MG63 (cell line): ENCODE results near the gene BOK. TPM values are rescaled to one million over a fixed set of nuclear protein-coding genes. Genes with fewer than 3 reads are reported as not detected.

Experiments
- DNase-seq: peaks from one replicate; pipeline ENCODE4 v3.0.0-alpha.2; 2020
- H3K27me3 ChIP-seq: fragments of 250-450 bp; sonication (Bioruptor Pico); 2 replicates; pipeline ENCODE4 v1.5.1; 2020; ENCODE audit warnings: mild to moderate bottlenecking, moderate library complexity
- H3K36me3 ChIP-seq: fragments of 250-450 bp; sonication (Bioruptor Pico); 2 replicates; pipeline ENCODE4 v1.5.1; 2020; ENCODE audit warnings: mild to moderate bottlenecking, moderate library complexity
- H3K4me3 ChIP-seq: fragments of 250-450 bp; sonication (Bioruptor Pico); 2 replicates; pipeline ENCODE4 v1.5.1; 2020; ENCODE audit warnings: mild to moderate bottlenecking, moderate library complexity
- H3K9me3 ChIP-seq: fragments of 250-450 bp; sonication (Bioruptor Pico); 2 replicates; pipeline ENCODE4 v1.5.1; 2020; ENCODE audit warnings: mild to moderate bottlenecking, moderate library complexity
- total RNA-seq: library from RNA; depleted of rRNA; stranded (reverse); fragments of >200 nt; shearing (Covaris generic); gene quantifications from 2 replicates; pipeline ENCODE4 v1.2.3, GENCODE V29; 2014; ENCODE audit warnings: low replicate concordance

The BOK gene
- total RNA-seq, 1 experiment from 2014 or later: 1.6 TPM

GRCh38 chr2:241599615-241600014 lies 41.1 kb downstream of the BOK start:
- H3K36me3 ChIP-seq: peaks cover 66% of the 10 kb centered on the region
- H3K4me3 ChIP-seq: no peak overlapping the region
- no peaks in the 10 kb centered on the region for H3K9me3 ChIP-seq
- no peak for DNase-seq
- H3K27me3 ChIP-seq: no peaks in the 10 kb centered on the region

- Histone ChIP-seq H3K36me3 (peaks cover 65% of the 10 kb centered on the region), H3K9me3 (no peaks in the 10 kb centered on the region), H3K4me3 (no peak overlapping the region), H3K27me3 (no peaks in the 10 kb centered on the region)
- no peak for DNase-seq
Observed at GRCh38 chr2:241601841-241602240, 43.3 kb downstream of the BOK start.

GRCh38 chr2:241602720-241603119 lies 44.2 kb downstream of the BOK start:
- Histone ChIP-seq H3K36me3 (peaks cover 57% of the 10 kb centered on the region), H3K4me3 (no peak overlapping the region)
- DNase-seq: no peak

DNA sequence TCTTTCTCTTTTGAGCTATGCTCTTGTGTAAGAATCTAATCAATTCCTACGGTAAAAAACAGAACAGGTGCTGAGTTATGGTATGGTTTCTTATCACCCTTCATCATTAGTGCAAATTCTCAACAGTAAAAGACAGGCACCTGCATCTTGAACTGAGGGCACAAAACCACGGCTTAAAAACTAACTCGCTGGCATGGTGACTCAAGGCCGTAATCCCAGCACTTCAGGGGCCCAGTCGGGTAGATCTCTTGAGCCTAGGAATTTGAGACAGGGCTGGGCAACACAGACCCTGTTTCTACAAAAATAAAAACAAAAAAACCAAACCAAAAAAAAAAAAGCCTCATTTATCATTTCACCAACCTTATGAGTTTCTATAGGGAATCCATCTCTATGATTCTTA lies 45.1 kb downstream of the BOK start:
- H3K4me3 ChIP-seq: no peak overlapping the region
- H3K27me3 ChIP-seq: no peaks in the 10 kb centered on the region
- peaks cover 52% of the 10 kb centered on the region for H3K36me3 ChIP-seq
- DNase-seq: no peak
- no peaks in the 10 kb centered on the region for H3K9me3 ChIP-seq

More at GRCh38 chr2:241602720-241603119, 44.2 kb downstream of the BOK start:
- Histone ChIP-seq H3K27me3 (no peaks in the 10 kb centered on the region), H3K9me3 (no peaks in the 10 kb centered on the region)

DNA sequence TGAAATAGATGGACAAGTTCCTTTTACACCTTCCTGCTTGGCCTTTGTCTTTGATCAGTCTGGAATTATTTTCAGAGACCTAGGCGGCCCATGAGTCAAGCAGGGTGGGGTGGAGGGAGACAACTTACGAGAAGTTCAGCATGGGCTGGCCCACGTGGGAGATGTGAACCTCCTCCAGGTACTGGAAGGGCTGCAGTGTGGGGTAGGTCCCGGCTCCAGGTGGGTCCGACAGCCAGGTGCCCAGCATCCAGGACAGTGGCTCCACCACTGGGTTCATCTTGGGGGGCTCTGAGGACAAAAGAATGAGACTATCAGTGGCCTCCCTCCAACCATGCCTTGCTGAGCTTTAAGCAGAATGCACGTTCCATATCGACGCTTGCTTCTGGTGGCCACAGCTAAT lies 47.6 kb downstream of the BOK start:
- Histone ChIP-seq H3K36me3 (peaks cover 38% of the 10 kb centered on the region), H3K4me3 (no peak overlapping the region), H3K9me3 (no peaks in the 10 kb centered on the region), H3K27me3 (no peaks in the 10 kb centered on the region)
- no peak for DNase-seq

DNA sequence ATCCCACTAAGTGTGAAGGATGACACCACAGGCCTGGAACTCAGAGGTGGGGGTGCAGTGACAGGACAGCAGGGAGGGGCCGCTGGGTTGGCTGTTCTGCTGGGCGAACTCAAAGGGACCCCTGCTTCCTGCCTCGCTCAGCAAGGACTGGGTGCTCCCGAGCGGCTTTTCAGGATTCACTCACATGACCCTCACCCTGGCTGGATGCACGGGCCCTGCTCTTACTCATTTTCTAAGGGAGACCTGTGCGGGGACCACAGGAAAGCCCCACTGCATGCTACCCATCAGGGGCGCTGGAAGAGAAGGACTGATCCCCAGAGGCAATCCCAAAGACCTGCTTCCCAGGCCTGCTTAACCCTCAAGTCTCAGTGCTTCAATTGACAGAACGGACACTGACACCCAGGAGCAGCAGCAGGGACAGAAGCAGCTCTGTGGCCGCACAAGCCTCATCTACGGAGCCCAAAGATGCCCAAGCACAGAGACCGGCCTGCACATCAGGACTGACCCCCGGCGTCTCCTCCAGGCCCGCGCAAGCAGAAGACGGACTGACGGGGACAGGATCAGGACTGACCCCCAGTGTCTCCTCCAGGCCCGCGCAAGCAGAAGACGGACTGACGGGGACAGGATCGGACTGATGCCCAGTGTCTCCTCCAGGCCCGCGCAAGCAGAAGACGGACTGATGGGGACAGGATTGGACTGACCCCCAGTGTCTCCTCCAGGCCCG lies 48.8 kb downstream of the BOK start:
- peaks cover 32% of the 10 kb centered on the region for H3K36me3 ChIP-seq
- no peaks in the 10 kb centered on the region for H3K27me3 ChIP-seq
- H3K4me3 ChIP-seq: no peak overlapping the region
- H3K9me3 ChIP-seq: no peaks in the 10 kb centered on the region
- DNase-seq: no peak

DNA sequence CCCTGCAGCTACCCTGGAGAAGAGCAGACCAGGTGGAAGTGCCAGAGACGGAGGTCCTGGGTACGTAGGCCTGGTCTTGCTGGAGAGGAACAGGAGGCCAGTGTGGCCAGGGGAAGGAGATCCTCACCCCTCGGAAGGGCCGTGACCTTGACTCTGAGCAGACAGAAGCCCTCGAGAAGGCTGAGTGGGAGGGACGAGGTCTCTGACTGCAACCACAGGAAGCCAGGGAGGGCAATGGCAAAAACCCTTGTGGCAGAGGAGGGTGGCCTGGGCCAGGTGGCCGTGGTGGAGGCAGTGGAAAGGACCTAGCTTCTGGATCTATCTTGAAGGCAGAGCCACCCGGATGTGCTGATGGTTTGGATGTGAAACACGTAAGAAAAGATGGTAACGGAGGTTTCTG lies 50.3 kb downstream of the BOK start:
- DNase-seq: no peak
- Histone ChIP-seq H3K9me3 (no peaks in the 10 kb centered on the region), H3K36me3 (peaks cover 31% of the 10 kb centered on the region), H3K27me3 (no peaks in the 10 kb centered on the region), H3K4me3 (no peak overlapping the region)

DNA sequence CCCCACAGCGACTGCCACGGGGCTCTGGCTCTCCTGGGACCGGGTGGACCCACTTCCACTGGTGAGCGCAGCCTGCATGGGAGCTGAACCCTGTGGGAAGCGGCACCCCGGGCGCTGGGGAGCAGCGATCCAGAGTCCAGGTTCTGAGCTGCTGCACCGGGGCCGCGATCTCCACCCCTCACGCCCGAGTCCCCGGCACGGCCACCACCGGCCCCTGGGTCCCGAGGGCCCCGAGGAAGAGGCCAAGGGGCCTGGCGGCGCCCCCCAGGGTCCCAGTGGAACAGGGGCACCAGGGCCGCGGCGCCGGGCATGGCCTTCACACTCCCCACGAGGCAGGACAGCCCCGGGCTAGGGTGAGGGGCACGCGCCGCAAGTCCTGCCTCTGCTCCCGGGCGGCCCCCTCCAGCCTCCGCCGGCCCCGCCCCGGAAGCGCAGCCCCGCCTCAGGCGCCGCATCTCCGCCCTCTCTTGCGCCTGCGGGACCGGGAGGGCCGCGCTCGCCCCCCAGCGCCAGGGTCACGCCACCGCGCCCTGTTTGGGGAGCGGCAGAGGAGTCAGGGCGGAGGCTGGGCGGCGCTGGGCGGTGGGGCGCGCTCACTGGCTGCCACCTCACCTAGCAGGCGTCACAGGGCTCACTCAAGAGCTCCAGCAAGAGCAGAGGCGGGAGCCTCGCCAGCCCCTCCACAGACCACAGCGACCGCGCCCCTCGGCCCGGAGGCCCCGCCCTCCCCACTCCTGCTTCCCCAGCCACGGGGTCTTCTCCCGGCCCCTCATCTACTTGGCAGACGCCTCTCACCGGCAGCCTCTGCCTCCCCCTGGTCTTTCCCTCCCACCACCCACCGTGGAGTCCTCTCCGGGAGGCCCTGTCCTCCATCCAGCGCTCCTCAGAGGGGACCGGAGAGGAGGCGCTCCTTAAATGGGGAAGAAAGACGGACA lies 51.6 kb downstream of the BOK start:
- Histone ChIP-seq H3K9me3 (no peaks in the 10 kb centered on the region), H3K27me3 (no peaks in the 10 kb centered on the region), H3K4me3 (peak overlapping the region; percentile 27; the same call in 1 of the 2 replicates), H3K36me3 (peaks cover 24% of the 10 kb centered on the region)
- DNase-seq: peak; percentile 76

DNA sequence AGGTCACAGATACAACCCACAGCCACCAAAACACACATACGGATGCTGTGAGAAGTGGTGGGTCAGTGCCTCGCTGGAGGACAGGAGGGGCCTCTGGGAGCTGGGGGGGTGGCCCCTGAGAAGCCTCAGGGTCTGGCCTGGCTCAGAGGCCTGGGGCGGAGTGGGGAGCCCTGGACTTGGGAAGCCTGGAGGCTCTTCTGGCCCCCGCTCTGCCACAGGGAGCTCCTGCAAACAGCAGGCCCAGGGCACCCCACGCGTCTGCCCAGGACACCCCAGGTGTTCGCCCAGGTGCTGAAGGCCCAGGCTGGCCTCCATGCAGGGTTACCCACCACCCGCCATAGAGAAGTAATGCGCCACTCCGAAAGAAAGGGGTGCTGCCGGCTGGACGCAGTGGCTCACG lies 52.5 kb downstream of the BOK start:
- peaks cover 21% of the 10 kb centered on the region for H3K36me3 ChIP-seq
- H3K4me3 ChIP-seq: no peak overlapping the region
- no peak for DNase-seq
- H3K27me3 ChIP-seq: no peaks in the 10 kb centered on the region
- no peaks in the 10 kb centered on the region for H3K9me3 ChIP-seq

DNA sequence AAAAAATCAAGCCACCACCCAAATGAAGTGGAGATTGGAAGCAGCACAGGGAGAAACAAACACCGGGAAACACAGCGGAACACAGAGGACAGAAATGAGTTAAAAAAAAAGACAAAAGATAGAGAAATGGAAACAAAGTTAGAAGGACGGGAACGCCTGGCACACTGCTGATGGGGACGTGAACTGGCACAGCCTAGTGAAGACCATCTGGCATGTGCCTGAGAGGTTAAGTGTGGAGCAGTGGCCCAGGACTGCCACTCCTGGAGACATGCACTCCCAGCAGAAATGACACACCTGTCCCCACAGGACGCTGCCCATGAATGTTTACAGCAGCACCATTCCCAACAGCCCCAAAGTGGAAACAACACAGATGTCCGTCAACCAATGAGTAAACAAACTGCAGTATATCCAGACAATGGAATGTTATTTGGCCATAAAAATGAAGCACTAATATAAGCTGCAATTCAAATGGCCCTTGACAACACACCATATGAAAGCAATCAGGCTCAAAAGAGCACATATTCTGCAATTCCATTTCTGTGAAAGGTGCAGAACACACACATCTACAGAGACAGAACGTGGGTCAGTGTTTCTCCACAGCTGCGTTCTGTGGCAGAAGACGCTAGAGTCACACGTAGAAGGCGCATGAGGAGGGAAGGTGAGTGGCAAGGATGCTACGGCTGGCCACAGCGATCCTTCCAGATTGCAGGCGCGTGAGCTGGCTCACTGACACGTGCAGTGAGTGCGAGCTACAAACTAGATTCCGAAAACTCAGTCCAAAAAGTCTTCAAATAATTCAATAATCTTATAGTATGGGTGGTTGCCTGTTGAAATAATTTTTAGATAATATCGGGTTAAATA lies 53.8 kb downstream of the BOK start:
- Histone ChIP-seq H3K4me3 (no peak overlapping the region), H3K9me3 (no peaks in the 10 kb centered on the region), H3K27me3 (no peaks in the 10 kb centered on the region), H3K36me3 (peaks cover 22% of the 10 kb centered on the region)
- no peak for DNase-seq

DNA sequence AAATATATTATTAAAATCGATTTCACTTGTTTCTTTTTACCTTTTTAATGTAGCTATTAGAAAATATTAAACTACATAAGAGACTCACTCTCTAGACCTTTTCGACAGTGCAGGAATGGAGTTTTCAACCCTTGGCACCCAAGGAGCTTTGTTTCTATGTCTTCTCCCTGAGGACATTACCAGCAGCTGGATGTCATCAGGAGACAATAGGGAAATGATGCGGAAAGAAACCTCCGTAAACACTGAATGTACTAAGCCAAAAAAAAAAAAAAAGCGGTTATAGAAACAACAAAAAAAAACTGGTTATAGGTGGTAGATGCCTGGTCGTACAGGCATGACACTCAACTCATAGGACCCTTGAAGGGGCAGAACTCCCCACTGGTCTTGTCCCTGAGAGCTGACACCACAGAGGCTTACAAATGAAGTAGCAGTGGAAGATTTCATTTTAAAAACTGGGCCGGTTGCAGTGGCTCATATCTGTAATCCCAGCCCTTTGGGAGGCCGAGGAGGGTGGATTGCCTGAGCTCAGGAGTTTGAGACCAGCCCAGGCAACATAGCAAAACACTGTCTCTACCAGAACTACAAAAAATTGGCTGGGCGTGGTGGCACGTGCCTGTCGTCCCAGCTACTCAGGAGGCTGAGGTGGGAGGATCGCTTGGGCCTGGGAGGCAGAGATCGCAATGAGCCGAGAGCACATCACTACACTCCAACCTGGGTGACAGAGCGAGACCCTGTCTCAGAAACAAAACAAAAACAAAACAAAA lies 54.7 kb downstream of the BOK start:
- no peak for DNase-seq
- no peaks in the 10 kb centered on the region for H3K27me3 ChIP-seq

DNA sequence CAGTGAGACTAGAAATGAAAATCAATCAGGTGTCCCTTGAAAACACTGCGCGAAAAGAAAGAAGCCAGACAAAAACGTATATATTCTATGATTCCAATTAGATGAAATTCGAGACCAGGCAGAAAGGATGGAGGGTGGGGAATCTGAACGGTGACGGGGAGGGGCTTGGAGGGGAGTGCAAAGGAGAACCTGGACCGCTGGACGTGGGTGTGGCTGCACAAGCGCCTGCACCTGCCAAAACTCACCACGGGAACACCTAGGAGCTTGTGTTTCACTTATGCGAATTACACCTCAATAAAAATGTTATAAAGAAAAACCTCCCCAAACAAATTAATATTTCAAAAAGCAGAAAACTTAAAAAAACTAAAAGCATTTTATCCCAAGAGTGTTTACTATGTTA lies 56.5 kb downstream of the BOK start:
- no peak for DNase-seq
- peaks cover 31% of the 10 kb centered on the region for H3K36me3 ChIP-seq
- no peaks in the 10 kb centered on the region for H3K9me3 ChIP-seq
- H3K27me3 ChIP-seq: no peaks in the 10 kb centered on the region
- H3K4me3 ChIP-seq: no peak overlapping the region

More for the DNA sequence above, 54.7 kb downstream of the BOK start:
- Histone ChIP-seq H3K9me3 (no peaks in the 10 kb centered on the region), H3K4me3 (no peak overlapping the region), H3K36me3 (peaks cover 28% of the 10 kb centered on the region)

- Histone ChIP-seq H3K4me3 (no peak overlapping the region), H3K27me3 (no peaks in the 10 kb centered on the region), H3K9me3 (no peaks in the 10 kb centered on the region), H3K36me3 (peaks cover 32% of the 10 kb centered on the region)
- DNase-seq: no peak
Observed at GRCh38 chr2:241615522-241616052, 57.0 kb downstream of the BOK start.

GRCh38 chr2:241616168-241617125 lies 57.9 kb downstream of the BOK start:
- H3K9me3 ChIP-seq: peaks cover 2% of the 10 kb centered on the region; the same call in 1 of the 2 replicates
- H3K27me3 ChIP-seq: no peaks in the 10 kb centered on the region
- H3K4me3 ChIP-seq: no peak overlapping the region
- peaks cover 40% of the 10 kb centered on the region for H3K36me3 ChIP-seq
- no peak for DNase-seq
